Fibroblast of pulmonary artery (primary cell): ENCODE data around the gene C20orf173.
A peak's percentile ranks its signal among the peaks of the same experiment; 100 is the strongest.

Source experiments
- DNase-seq: peaks from one replicate; pipeline ENCODE4 v3.0.0-alpha.2; 2010; ENCODE audit warnings: low read depth
- H3K4me3 ChIP-seq: replicated peaks from 2 replicates; pipeline ENCODE4 v1.5.1; 2011; ENCODE audit warnings: low read depth, mild to moderate bottlenecking, control low read depth, low read length, moderate library complexity
- CTCF ChIP-seq: IDR thresholded peaks from 2 replicates; pipeline ENCODE4 v1.5.1; 2011; ENCODE audit warnings: mild to moderate bottlenecking, control low read depth, low read length, inconsistent platforms; ENCODE audit errors: missing control alignments

C20orf173 gene

GRCh38 chr20:35568645-35569044, 39.2 kb upstream of the C20orf173 start:
- no peak for DNase-seq
- H3K4me3 ChIP-seq = no peak overlapping the region
- TF ChIP-seq CTCF = peak; percentile 27

- DNase-seq = no peak
- no peak overlapping the region for H3K4me3 ChIP-seq
- no peak for TF ChIP-seq CTCF
These were observed 35.5 kb upstream of the C20orf173 start for GRCh38 chr20:35564905-35565304.

- TF ChIP-seq CTCF = no peak
- no peak overlapping the region for H3K4me3 ChIP-seq
- DNase-seq = no peak
These were observed 34.4 kb upstream of the C20orf173 start for GRCh38 chr20:35563834-35564233.

GRCh38 chr20:35562541-35563110, 33.2 kb upstream of the C20orf173 start:
- H3K4me3 ChIP-seq = no peak overlapping the region
- TF ChIP-seq CTCF = no peak
- DNase-seq = no peak

- DNase-seq = no peak
- TF ChIP-seq CTCF = no peak
- no peak overlapping the region for H3K4me3 ChIP-seq
These were observed 32.2 kb upstream of the C20orf173 start for GRCh38 chr20:35561671-35562070.

- DNase-seq = peak; percentile 39
- TF ChIP-seq CTCF = peak; percentile 23
- no peak overlapping the region for H3K4me3 ChIP-seq
These were observed 31.8 kb upstream of the C20orf173 start for GRCh38 chr20:35561268-35561667.

- no peak for TF ChIP-seq CTCF
- no peak for DNase-seq
- H3K4me3 ChIP-seq = no peak overlapping the region
These were observed 31.1 kb upstream of the C20orf173 start for GRCh38 chr20:35560541-35560940.
